ENCODE measurements around the gene COPS7B. TPM values are rescaled to one million over a fixed set of nuclear protein-coding genes. Genes with fewer than 3 reads are reported as not detected.
A peak's percentile ranks its signal among the peaks of the same experiment; 100 is the strongest.

The COPS7B gene
- total RNA-seq, 2 experiments from 2014 or later, result 51.8 to 53.6 TPM

DNA sequence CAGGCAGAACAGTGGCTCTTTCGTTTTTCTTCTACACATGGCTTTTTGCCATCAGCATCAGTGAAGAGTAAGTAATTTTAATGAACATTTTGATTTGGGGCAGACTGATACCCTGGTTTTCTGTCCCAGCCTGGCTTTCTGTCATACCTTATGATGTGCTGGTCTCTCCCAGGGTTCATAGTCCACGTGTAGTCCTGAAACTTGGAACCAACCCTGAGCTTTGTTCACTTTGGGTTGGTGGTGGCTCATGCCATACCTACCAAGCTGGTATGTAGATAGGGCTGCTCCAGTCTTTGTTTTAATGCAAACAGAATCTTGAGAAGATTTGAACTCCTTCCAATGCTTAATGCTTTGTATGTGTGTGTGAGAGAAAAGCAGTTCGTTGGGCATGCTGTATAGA is 4.9 kb downstream of the COPS7B start:
- no peak for ATAC-seq
- Mint-ChIP-seq H3K27me3 (no peaks in the 10 kb centered on the region), H3K4me1 (peaks cover 30% of the 10 kb centered on the region), H3K4me3 (no peak overlapping the region), H3K36me3 (ENCODE audit: low read depth) (peaks cover 36% of the 10 kb centered on the region), H3K9me3 (ENCODE audit: low read depth) (no peaks in the 10 kb centered on the region), H3K27ac (no peak overlapping the region)
- CTCF ChIA-PET, result interaction anchor here (1.2 to 2.3 kb wide), 2 partner anchors 9 to 12 kb away, joined by 3 to 10 read pairs; no protein-coding TSS in a partner anchor
- POLR2A ChIA-PET, result no interaction called here
- DNase-seq, result no peak
- intact Hi-C loops (cut with DNase I, micrococcal nuclease), result no loop called here

GRCh38 chr2:231794383-231794782 is 8.1 kb downstream of the COPS7B start:
- POLR2A ChIA-PET, result interaction anchor here (0.7 kb wide), 1 partner anchor 737 kb away, joined by 4 read pairs; no protein-coding TSS in a partner anchor
- CTCF ChIA-PET, result interaction anchor here (1.2 kb wide), 1 partner anchor 10 kb away, joined by 3 read pairs; no protein-coding TSS in a partner anchor

GRCh38 chr2:231795525-231796327 is 9.5 kb downstream of the COPS7B start:
- Mint-ChIP-seq H3K27me3 (no peaks in the 10 kb centered on the region), H3K9me3 (ENCODE audit: low read depth) (no peaks in the 10 kb centered on the region), H3K36me3 (ENCODE audit: low read depth) (peaks cover 57% of the 10 kb centered on the region), H3K27ac (peak overlapping the region; percentile 31), H3K4me1 (peaks cover 4% of the 10 kb centered on the region), H3K4me3 (no peak overlapping the region)
- ChIA-PET POLR2A (interaction anchor here (0.6 kb wide), 2 partner anchors 141 to 237 kb away, joined by 3 to 7 read pairs; no protein-coding TSS in a partner anchor), CTCF (interaction anchor here (0.6 to 1.5 kb wide), 6 partner anchors 9 to 55 kb away, joined by 3 to 9 read pairs (median 4); partner anchors contain the start of gene COPS7B)
- ATAC-seq (no peak), DNase-seq (no peak)
- intact Hi-C loops (cut with DNase I, micrococcal nuclease), result no loop called here

More at GRCh38 chr2:231794383-231794782, 8.1 kb downstream of the COPS7B start:
- Mint-ChIP-seq H3K9me3 (ENCODE audit: low read depth) (no peaks in the 10 kb centered on the region), H3K36me3 (ENCODE audit: low read depth) (peaks cover 56% of the 10 kb centered on the region), H3K4me3 (no peak overlapping the region), H3K27ac (no peak overlapping the region), H3K4me1 (peaks cover 8% of the 10 kb centered on the region), H3K27me3 (no peaks in the 10 kb centered on the region)
- DNase-seq (no peak), ATAC-seq (no peak)
- intact Hi-C loops (cut with DNase I, micrococcal nuclease), result no loop called here

- Mint-ChIP-seq H3K4me1 (no peaks in the 10 kb centered on the region), H3K27me3 (no peaks in the 10 kb centered on the region), H3K9me3 (ENCODE audit: low read depth) (no peaks in the 10 kb centered on the region), H3K36me3 (ENCODE audit: low read depth) (peaks cover 46% of the 10 kb centered on the region), H3K27ac (no peak overlapping the region), H3K4me3 (no peak overlapping the region)
- intact Hi-C loops (cut with DNase I, micrococcal nuclease), result no loop called here
- ATAC-seq (peak; percentile 69), DNase-seq (peak; percentile 78)
- ChIA-PET CTCF (interaction anchor here (0.6 to 1.9 kb wide), 20 partner anchors 9 to 544 kb away, joined by 3 to 10 read pairs (median 3); partner anchors contain the start of gene COPS7B), POLR2A (interaction anchor here (0.8 kb wide), 1 partner anchor 87 kb away, joined by 6 read pairs; no protein-coding TSS in a partner anchor)
Observed at GRCh38 chr2:231800493-231801091, 14.3 kb downstream of the COPS7B start.

DNA sequence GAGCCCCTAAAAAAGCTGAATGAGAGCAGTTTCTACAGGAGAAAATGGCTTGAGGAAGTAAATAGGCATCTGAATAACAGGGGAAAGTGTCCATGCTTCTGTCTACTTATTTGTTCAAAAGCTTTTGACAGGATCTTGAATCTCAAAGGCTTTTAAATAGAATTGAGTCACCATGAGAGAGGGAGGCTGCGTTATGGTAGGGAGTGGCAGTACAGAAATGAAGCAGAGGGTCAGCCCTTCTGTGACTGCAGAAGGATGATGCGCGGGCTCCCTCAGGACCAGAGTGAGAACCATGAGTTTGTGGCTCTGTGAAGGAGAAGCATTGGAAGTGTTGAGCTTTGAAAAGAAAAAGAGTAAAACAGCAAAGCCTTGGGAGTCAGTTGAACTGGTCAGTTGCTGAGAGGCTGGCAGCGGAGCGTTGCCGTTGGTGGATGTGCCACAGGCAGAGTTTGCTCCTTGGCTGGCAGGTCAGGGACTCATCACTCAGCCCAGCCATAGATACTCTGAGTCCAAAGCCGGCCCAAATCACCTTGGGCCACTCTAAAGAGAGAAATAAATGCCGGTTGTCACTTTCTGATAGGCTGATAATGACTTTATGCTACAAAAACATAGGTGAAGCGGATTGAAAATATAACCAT is 17.4 kb downstream of the COPS7B start:
- no peak overlapping the region for H3K4me3 Mint-ChIP-seq
- intact Hi-C loops (cut with DNase I, micrococcal nuclease), result no loop called here
- H3K4me1 Mint-ChIP-seq, result no peaks in the 10 kb centered on the region
- no peak for ATAC-seq
- H3K27me3 Mint-ChIP-seq, result no peaks in the 10 kb centered on the region
- ChIA-PET POLR2A (no interaction called here), CTCF (interaction anchor here (0.5 to 1.2 kb wide), 4 partner anchors 9 to 394 kb away, joined by 3 read pairs; no protein-coding TSS in a partner anchor)
- peaks cover 28% of the 10 kb centered on the region for H3K36me3 Mint-ChIP-seq (ENCODE audit: low read depth)
- no peak overlapping the region for H3K27ac Mint-ChIP-seq
- H3K9me3 Mint-ChIP-seq (ENCODE audit: low read depth), result no peaks in the 10 kb centered on the region
- DNase-seq, result no peak

DNA sequence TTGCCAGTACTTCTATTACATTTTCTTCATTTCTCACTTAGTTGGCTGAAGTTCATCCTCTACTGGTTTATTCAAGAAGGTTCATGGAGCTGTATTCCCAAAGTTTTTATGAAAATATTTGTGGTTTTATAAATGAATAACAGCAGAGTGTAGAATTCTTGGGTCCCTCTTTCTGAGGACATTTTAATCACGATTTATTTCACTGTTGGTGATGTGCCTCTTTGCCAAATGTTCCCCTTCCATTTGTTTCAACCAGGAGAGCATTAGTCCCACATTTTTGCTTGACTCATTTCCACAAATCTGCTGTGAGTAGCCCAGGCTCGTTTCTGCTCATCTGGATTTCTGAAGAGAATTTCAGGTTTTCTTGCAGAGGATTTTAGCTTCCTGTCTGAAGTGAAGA is 20.8 kb downstream of the COPS7B start:
- DNase-seq, result no peak
- Mint-ChIP-seq H3K4me3 (no peak overlapping the region), H3K4me1 (no peaks in the 10 kb centered on the region), H3K27ac (no peak overlapping the region), H3K27me3 (no peaks in the 10 kb centered on the region), H3K36me3 (ENCODE audit: low read depth) (peaks cover 17% of the 10 kb centered on the region), H3K9me3 (ENCODE audit: low read depth) (no peaks in the 10 kb centered on the region)
- intact Hi-C loops (cut with DNase I, micrococcal nuclease), result no loop called here
- ATAC-seq, result no peak
- POLR2A ChIA-PET, result interaction anchor here (0.7 kb wide), 1 partner anchor 36 kb away, joined by 3 read pairs; no protein-coding TSS in a partner anchor
- CTCF ChIA-PET, result interaction anchor here (0.5 to 3.4 kb wide), 2 partner anchors 10 to 826 kb away, joined by 3 to 9 read pairs; no protein-coding TSS in a partner anchor

DNA sequence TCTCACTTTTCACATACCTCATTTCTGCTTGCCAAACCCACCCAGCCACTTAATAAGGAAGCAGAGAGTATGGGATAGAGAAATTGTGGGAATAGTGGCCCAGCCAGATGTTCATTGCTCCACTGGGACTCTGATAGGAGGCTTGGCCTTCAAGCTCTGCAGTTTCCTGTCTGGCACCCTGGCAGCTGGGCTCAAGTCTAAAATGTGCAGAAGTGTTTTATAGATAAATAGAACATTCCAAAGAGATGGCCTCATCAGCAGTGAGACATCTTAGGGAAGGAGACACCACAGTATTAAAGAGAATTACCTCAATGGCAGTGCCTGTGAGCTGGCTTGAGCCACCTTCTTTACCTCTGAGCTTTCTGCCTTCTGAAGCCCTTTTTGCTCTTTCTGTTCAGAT is 24.7 kb downstream of the COPS7B start:
- H3K4me1 Mint-ChIP-seq, result no peaks in the 10 kb centered on the region
- DNase-seq (no peak), ATAC-seq (no peak)
- peaks cover 28% of the 10 kb centered on the region for H3K36me3 Mint-ChIP-seq (ENCODE audit: low read depth)
- POLR2A ChIA-PET, result no interaction called here
- CTCF ChIA-PET, result interaction anchor here (0.9 kb wide), 1 partner anchor 11 kb away, joined by 3 read pairs; no protein-coding TSS in a partner anchor
- no peaks in the 10 kb centered on the region for H3K27me3 Mint-ChIP-seq
- no peak overlapping the region for H3K27ac Mint-ChIP-seq
- no peak overlapping the region for H3K4me3 Mint-ChIP-seq
- H3K9me3 Mint-ChIP-seq (ENCODE audit: low read depth), result peaks cover 4% of the 10 kb centered on the region
- intact Hi-C loops (cut with DNase I, micrococcal nuclease), result no loop called here

- DNase-seq, result no peak
- Mint-ChIP-seq H3K4me3 (no peak overlapping the region), H3K27ac (no peak overlapping the region), H3K4me1 (no peaks in the 10 kb centered on the region), H3K27me3 (no peaks in the 10 kb centered on the region), H3K9me3 (ENCODE audit: low read depth) (peaks cover 4% of the 10 kb centered on the region), H3K36me3 (ENCODE audit: low read depth) (peaks cover 26% of the 10 kb centered on the region)
- ChIA-PET POLR2A (no interaction called here), CTCF (interaction anchor here (0.7 to 1.3 kb wide), 3 partner anchors 15 to 1355 kb away, joined by 3 to 4 read pairs (median 4); no protein-coding TSS in a partner anchor)
- no peak for ATAC-seq
- intact Hi-C loops (cut with DNase I, micrococcal nuclease), result no loop called here
Observed at GRCh38 chr2:231816327-231817026, 30.2 kb downstream of the COPS7B start.

- ChIA-PET CTCF (interaction anchor here (0.6 kb wide), 1 partner anchor 642 kb away, joined by 3 read pairs; no protein-coding TSS in a partner anchor), POLR2A (no interaction called here)
Observed at GRCh38 chr2:231819447-231820042, 33.3 kb downstream of the COPS7B start.

GRCh38 chr2:231820786-231821303 is 34.6 kb downstream of the COPS7B start:
- ChIA-PET CTCF (interaction anchor here (1.0 kb wide), 1 partner anchor 20 kb away, joined by 3 read pairs; no protein-coding TSS in a partner anchor), POLR2A (no interaction called here)

More at GRCh38 chr2:231819447-231820042, 33.3 kb downstream of the COPS7B start:
- peaks cover 2% of the 10 kb centered on the region for H3K27me3 Mint-ChIP-seq
- DNase-seq, result no peak
- no peaks in the 10 kb centered on the region for H3K4me1 Mint-ChIP-seq
- no peak for ATAC-seq
- intact Hi-C loops (cut with DNase I, micrococcal nuclease), result no loop called here
- peaks cover 4% of the 10 kb centered on the region for H3K9me3 Mint-ChIP-seq (ENCODE audit: low read depth)
- H3K36me3 Mint-ChIP-seq (ENCODE audit: low read depth), result peaks cover 10% of the 10 kb centered on the region
- H3K4me3 Mint-ChIP-seq, result no peak overlapping the region
- H3K27ac Mint-ChIP-seq, result no peak overlapping the region

More at GRCh38 chr2:231820786-231821303, 34.6 kb downstream of the COPS7B start:
- H3K9me3 Mint-ChIP-seq (ENCODE audit: low read depth), result no peaks in the 10 kb centered on the region
- no peaks in the 10 kb centered on the region for H3K4me1 Mint-ChIP-seq
- no peak overlapping the region for H3K4me3 Mint-ChIP-seq
- intact Hi-C loops (cut with DNase I, micrococcal nuclease), result no loop called here
- ATAC-seq (no peak), DNase-seq (no peak)
- peaks cover 2% of the 10 kb centered on the region for H3K27me3 Mint-ChIP-seq
- no peak overlapping the region for H3K27ac Mint-ChIP-seq
- peaks cover 5% of the 10 kb centered on the region for H3K36me3 Mint-ChIP-seq (ENCODE audit: low read depth)

Data from activated CD4-positive, alpha-beta T cell treated with anti-CD3 and anti-CD28 coated beads for 36 hours (primary cell).